ENCODE data around the gene MACROD1.

- TF ChIP-seq, protein P1, sequence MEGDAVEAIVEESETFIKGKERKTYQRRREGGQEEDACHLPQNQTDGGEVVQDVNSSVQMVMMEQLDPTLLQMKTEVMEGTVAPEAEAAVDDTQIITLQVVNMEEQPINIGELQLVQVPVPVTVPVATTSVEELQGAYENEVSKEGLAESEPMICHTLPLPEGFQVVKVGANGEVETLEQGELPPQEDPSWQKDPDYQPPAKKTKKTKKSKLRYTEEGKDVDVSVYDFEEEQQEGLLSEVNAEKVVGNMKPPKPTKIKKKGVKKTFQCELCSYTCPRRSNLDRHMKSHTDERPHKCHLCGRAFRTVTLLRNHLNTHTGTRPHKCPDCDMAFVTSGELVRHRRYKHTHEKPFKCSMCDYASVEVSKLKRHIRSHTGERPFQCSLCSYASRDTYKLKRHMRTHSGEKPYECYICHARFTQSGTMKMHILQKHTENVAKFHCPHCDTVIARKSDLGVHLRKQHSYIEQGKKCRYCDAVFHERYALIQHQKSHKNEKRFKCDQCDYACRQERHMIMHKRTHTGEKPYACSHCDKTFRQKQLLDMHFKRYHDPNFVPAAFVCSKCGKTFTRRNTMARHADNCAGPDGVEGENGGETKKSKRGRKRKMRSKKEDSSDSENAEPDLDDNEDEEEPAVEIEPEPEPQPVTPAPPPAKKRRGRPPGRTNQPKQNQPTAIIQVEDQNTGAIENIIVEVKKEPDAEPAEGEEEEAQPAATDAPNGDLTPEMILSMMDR (IDR thresholded peaks at IDR 0.05): no peak
- no peak for TF ChIP-seq POLR2A (IDR thresholded peaks at IDR 0.05)
These were observed 103.5 kb downstream of the MACROD1 start for GRCh38 chr11:64062185-64063039.
